SKM-1 treated with dmso at 0.1 percent for 144 hours (cell line): ENCODE data around the gene ADAMTS9.

Experiments used
- DNase-seq: peaks from one replicate; lab custom pipeline; 2025; ENCODE audit not compliant: unreplicated experiment; lab: John Stamatoyannopoulos, UW

Gene ADAMTS9

DNA sequence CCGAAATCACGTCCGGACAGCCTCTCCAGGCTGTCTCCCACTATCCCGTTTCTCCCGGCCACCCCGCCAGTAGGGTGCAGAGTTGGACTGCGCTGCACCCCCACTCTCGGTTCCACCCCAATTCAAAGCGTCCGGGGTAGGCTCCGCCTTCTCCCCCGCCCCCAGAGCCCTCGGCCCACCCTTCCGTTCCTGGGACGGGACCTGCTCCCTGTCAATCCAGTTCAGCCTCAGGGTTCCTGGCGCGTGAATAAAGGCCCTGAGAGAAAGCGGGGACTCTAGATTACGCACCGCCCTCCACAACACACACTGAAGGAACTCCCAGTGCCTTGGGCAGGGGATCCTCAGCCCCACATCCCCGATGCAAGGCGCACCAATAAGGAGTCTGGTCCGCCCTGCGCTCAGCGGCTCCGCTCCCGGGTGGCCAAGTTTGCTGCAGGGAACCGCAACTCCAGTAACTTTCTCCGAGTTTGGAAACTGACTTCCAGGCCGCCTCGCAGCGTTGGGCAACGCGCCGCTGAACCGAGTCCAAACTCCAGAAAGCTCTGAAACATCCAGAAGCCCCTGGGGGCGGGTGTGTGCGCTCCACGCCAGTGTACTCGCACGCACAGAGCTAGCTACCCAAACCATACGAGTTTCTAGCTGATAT is 1.9 kb downstream of the ADAMTS9 start:
- peak; percentile 65 for DNase-seq

GRCh38 chr3:64685331-64685799 is 2.4 kb downstream of the ADAMTS9 start:
- no peak for DNase-seq

DNA sequence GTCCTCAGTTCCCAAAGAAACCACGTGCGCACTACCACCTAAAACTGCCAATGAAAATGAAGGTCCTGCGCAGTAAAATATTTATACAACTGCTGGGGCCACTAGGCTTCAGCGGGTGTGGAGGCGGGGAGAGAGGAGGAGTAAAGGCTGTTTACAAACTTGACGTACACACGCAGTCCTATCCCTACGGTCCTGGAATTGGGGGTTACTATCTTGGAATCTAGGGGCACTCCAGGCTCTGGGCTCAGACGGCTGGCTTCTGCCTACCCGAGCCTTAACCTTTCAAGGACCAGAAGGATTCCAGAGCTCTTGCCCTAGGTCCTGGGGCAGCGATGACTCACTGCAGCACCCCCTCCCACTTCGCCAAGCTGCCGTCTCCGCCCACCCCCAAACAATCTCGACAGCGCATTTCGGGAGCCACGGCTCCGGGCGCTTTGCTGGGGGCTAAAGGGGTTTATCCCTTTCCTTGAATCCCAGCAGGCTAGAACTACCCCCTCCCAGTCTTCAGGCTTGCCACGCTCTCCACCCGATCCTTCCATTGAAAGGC is 3.0 kb downstream of the ADAMTS9 start:
- no peak for DNase-seq

DNA sequence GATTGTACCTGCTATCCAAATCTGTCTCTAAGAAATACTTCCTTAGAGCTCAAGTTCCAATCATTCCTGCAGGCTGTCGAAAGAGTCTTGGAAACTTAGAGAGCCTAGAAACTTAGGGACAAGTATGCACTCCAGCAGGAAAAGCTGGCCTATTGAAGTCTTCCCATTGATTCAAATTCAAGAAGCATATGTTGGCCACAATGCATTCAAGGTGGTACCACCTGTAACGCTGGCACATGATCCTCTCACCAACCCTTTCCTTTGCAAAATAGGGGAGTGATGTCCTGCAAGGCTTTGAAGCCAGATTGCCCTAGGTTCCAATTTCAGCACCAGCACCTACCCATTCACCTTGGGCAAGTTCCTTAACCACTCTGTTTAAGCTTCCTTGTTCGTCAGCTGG is 6.0 kb downstream of the ADAMTS9 start:
- no peak for DNase-seq

DNA sequence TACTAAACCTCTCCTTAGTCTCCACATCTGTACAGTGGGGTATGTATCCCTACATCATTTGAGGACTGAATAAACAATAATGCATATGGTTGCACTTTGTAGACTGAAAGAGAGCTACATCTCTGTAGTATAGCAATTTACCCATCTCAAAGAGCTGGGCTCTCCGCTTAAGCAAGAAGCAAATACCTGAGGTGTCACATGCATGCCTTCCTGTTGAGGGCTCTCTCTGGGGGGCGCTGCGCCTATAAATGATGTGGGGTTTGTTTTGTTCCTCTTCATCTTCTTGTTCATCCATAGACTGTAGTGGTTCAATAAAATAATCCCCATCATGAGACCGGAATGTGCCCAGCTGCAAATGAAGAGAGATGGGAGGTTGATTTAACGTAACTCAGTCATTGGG is 6.8 kb downstream of the ADAMTS9 start:
- DNase-seq, result no peak

GRCh38 chr3:64680334-64680733 is 7.5 kb downstream of the ADAMTS9 start:
- no peak for DNase-seq

DNA sequence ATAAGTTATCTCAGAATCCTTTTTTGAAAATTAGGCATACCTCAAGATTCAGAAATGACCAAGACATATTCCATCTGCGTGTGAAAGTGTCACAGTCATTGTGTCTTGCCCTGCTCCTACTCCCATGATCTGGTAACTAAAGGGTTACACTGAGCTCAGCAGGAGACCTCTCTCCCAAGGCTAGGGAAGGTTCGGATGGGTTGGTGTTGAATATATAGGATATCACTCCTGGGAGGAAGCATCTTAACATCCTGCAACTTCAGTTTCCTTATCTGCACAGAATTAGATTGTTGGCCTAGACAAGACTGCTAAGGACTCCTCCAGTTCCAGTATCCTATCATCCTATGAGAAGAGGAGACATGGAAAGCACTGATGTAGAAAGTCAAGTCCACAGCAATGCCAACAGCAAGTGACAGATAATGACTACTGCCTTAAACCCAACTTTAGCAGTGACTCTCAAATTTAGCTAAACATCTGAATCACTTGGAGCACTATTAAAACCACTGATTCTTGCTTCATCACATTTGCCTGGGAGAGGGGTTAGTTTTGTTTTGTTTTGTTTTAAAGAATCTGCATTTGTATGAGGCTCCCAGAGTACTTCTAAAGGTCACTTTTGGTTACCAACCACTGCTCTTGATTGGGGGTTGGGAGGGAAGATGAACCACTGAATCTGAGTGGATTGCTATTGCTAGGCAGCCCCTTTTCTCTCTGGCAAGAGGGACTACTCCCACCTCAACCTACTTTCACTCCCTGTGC is 9.7 kb downstream of the ADAMTS9 start:
- DNase-seq, result no peak

DNA sequence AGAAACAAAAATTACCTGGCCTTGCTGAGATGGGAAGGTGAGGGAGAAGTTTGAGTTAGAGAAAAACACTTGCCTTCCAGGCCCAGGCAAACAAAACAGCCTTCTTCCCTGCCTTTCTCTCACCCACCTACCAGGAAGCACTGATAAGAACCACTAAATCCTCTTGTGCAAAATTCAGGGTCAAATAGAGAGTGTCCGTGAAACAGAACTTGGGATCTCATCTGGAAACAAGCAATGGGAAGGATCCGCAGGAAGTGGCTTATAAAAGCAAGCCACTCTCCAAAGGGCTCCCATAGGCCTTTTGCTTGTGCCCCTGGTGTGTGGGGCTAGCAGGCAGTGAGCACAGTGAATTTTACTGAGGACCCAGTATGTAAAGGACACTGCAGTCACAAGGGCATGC is 11.0 kb downstream of the ADAMTS9 start:
- no peak for DNase-seq

DNA sequence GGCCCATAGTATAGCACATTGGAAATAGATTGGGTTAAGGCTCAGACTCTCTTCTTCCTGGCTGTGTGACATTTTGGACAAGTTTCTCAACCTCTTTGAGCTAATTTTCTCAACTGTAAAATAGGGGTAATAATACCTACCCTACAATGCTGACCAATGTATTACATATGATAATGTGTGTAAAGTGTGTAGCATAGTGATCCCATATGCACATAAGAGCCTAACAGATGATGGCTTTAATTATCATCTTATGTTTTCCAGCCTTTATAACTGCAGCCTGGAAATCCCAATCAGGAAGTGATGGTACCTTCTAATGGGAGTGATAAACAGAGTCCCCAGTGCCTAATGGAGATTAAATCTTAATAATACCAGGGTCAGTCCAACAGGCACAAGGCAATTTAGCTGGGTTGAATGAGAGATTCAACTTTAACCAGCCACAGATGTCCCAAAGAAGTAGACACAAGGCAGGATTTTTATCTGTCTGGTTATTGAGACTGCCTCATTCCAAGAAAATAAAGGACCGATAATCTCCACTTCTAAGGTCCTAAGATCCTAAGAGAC is 12.0 kb downstream of the ADAMTS9 start:
- DNase-seq, result no peak

- no peak for DNase-seq
Observed at GRCh38 chr3:64674591-64675076, 13.2 kb downstream of the ADAMTS9 start.

GRCh38 chr3:64673159-64673715 is 14.6 kb downstream of the ADAMTS9 start:
- DNase-seq, result no peak

GRCh38 chr3:64668582-64669510 is 19.0 kb downstream of the ADAMTS9 start:
- no peak for DNase-seq

DNA sequence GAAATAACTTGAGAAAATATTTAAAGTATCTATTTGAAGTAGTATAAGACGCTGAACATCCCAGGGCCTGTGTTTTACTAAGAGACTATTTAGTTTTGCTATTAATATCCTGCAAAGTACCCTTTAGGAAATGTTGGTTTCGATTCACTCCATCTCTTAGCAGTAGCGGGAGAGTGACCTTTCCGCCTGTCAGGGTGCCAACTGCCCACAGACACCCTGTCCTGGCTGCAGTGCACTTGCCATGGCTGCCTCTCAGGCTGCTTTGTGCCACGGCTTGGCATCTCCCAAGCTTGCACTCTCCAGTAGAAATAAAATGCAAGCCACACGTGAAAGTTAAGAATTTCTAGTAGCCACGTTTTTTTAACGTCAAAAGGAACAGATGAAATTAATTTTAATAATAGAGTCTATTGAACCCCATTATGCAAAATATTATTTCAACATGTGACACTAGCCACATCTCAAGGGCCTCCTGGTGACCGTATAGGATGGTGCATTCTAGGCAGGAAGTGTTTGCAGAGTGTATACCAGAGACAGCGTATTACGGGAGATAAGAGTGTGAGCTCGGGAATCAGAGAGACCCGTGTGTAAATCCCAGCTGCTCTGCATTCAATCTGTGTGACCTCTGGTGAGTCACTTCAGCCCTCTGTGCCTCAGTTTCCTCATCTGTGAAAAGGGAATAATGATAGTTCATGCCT is 19.8 kb downstream of the ADAMTS9 start:
- no peak for DNase-seq

- DNase-seq, result no peak
Observed at GRCh38 chr3:64667138-64667537, 20.7 kb downstream of the ADAMTS9 start.

DNA sequence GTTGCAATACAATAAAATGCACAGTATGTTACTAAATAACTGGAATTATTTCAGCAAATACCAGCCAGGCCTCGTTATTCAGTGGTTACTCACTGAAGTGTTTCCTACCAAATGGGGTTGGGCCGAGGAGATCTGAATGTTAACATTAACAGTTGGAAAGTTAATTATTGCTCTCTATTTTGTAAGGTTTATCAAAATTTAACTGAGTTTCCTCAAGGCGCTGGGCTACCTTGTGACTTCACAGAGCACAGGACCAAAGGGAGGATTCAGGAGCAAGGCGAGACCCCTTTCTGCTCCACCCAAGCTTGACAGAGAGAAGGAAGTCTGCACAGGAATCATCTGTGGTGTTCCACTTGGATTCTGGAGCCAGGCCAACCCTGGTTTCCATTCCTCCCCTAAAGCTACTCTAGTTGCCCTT is 21.6 kb downstream of the ADAMTS9 start:
- DNase-seq, result no peak

GRCh38 chr3:64664397-64664796 is 23.4 kb downstream of the ADAMTS9 start:
- no peak for DNase-seq

DNA sequence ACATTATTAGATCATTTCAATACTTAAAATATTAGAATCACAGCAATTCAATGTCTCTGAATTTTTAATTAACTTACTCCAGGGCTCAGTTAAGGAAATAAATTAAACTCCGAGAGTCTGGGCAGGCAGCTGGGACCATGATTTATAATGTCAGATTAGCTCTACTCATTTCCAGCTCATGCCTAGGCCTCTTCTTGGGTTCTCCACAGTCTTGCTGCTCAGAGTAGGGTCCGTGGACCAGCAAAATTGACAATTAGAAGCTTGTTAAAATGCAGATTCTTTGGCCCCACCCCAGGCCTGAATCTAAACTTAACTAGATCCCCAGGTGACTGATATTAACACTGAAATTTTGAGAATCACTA is 28.2 kb downstream of the ADAMTS9 start:
- DNase-seq, result no peak

- DNase-seq, result no peak
Observed at GRCh38 chr3:64658001-64658400, 29.8 kb downstream of the ADAMTS9 start.

GRCh38 chr3:64656544-64656943 is 31.3 kb downstream of the ADAMTS9 start:
- DNase-seq, result no peak

GRCh38 chr3:64655160-64655559 is 32.6 kb downstream of the ADAMTS9 start:
- no peak for DNase-seq
